ENCODE results near the gene FKBP5.

DNA sequence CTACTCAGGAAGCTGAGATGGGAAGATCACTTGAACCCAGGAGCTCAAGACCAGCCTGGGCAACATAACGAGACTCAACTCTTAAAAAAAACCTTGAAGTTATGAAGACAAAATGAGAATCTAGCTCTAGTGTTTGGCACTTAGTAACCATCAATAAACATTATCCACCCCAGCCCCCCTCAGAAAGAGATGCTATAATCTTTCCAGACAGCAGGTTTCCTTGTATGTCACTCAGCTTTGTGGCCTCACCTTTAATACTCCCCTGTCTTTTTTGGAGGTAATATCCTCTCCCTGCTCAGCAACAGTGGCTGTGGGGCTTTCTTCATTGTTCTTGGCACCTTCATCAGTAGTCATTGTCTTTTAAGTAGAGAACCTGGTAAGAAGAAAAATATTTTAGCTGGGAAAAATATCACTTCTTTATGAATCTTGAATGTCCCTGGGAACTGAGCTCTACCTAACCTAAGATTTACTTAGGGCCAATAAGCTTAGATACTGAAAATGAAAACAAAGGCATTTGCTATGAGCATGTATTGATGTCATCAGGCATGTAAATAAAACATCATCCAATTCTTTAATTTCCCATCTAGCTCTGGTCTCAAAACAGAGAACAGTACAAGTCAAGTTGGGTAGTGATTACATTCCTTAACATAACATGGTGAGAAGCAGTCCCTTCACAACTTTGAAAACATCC lies 46.1 kb downstream of the FKBP5 start:
- TF ChIP-seq, protein P1, sequence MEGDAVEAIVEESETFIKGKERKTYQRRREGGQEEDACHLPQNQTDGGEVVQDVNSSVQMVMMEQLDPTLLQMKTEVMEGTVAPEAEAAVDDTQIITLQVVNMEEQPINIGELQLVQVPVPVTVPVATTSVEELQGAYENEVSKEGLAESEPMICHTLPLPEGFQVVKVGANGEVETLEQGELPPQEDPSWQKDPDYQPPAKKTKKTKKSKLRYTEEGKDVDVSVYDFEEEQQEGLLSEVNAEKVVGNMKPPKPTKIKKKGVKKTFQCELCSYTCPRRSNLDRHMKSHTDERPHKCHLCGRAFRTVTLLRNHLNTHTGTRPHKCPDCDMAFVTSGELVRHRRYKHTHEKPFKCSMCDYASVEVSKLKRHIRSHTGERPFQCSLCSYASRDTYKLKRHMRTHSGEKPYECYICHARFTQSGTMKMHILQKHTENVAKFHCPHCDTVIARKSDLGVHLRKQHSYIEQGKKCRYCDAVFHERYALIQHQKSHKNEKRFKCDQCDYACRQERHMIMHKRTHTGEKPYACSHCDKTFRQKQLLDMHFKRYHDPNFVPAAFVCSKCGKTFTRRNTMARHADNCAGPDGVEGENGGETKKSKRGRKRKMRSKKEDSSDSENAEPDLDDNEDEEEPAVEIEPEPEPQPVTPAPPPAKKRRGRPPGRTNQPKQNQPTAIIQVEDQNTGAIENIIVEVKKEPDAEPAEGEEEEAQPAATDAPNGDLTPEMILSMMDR (conservative IDR thresholded peaks at IDR 0.05; ENCODE audit: low read length) = no peak
- TF ChIP-seq EZH2phosphoT487 (IDR thresholded peaks at IDR 0.05; ENCODE audit: borderline replicate concordance, low read depth, low read length) = no peak
